ENCODE data around the gene HSD11B2.

The HSD11B2 gene

GRCh38 chr16:67397812-67398545, 32.9 kb upstream of the HSD11B2 start:
- Histone ChIP-seq H3K14ac (ENCODE audit: low read length in 2 of 2) (peak overlapping the region in 1 of 2 experiments; percentile 28), H2BK5ac (ENCODE audit: low read depth, low read length, poor library complexity, severe bottlenecking) (no peak overlapping the region), H3K36me3 (ENCODE audit: control insufficient read depth in 1 of 2, insufficient read depth in 2 of 2, low read depth in 1 of 2, low read length in 2 of 2) (no peaks in the 10 kb centered on the region), H4K8ac (ENCODE audit: low read length) (no peak overlapping the region), H3K9me3 (ENCODE audit: control insufficient read depth, low read length) (no peaks in the 10 kb centered on the region), H2BK15ac (ENCODE audit: low read depth, poor library complexity, severe bottlenecking) (no peak overlapping the region), H3K18ac (ENCODE audit: low read depth in 1 of 2, low read length in 2 of 2) (no peak overlapping the region), H3K9ac (ENCODE audit: low read length) (no peak overlapping the region), H2AK5ac (ENCODE audit: low read length, severe bottlenecking) (no peak overlapping the region), H2BK12ac (ENCODE audit: low read length in 2 of 2) (no peak overlapping the region), H3K79me1 (replicated peaks; ENCODE audit: low read length, poor library complexity, severe bottlenecking) (no peaks in the 10 kb centered on the region), H4K91ac (ENCODE audit: low read length) (peak overlapping the region; percentile 5), H3K4me1 (ENCODE audit: control insufficient read depth, insufficient read depth, low read depth, low read length) (peaks cover 45% of the 10 kb centered on the region), H3K4me2 (ENCODE audit: low read length, poor library complexity, severe bottlenecking) (no peak overlapping the region), H2BK120ac (ENCODE audit: low read depth, low read length) (no peak overlapping the region), H3K27me3 (ENCODE audit: control insufficient read depth in 1 of 2, insufficient read depth in 1 of 2, low read length in 2 of 2) (peaks cover 0 to 80% of the 10 kb centered on the region in 2 experiments), H3K4me3 (ENCODE audit: insufficient read depth in 1 of 2, low read depth in 1 of 2, low read length in 2 of 2) (no peak overlapping the region), H3K23ac (ENCODE audit: low read length in 2 of 2) (no peak overlapping the region), H3K27ac (ENCODE audit: low read length, poor library complexity, severe bottlenecking) (no peak overlapping the region), H3K4ac (ENCODE audit: low read depth in 1 of 2, low read length in 2 of 2) (no peak overlapping the region), H2AFZ (ENCODE audit: low read depth, low read length) (no peak overlapping the region)
- 97% methylated on average over 22 of the region's 22 CpGs for WGBS
- no peak for DNase-seq

- 97% methylated on average over 19 of the region's 19 CpGs for WGBS
These were observed 32.2 kb upstream of the HSD11B2 start for GRCh38 chr16:67398546-67399217.

DNA sequence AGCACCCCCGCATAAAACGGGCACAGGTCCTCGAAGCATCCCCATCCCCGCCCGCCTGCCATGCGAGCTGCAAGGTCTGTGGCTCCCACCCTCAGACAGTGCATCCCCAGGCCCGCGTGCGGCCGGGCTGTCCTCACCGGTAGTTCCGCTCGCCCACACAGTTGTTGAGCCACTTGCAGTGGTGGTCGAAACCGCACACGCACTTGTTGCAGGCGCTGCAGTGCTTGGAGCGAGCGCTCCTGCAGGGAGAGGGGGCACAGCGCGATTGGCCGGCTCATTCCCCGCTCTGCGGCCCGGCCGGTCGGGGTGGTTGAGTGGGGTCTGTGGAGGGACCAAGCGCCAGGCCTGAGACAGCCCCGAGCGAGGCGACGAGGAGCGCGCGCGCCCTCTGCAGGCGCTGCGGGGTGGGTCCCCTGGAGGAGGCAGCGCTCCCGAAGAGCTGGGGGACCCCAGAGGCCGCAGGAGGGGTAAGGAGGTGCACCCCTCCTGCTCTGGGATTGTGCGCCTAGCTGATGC, 31.6 kb upstream of the HSD11B2 start:
- Histone ChIP-seq H4K8ac (ENCODE audit: low read length) (no peak overlapping the region), H2BK120ac (ENCODE audit: low read depth, low read length) (no peak overlapping the region), H3K23ac (ENCODE audit: low read length in 2 of 2) (peak overlapping the region in 1 of 2 experiments; percentile 61), H2AK5ac (ENCODE audit: low read length, severe bottlenecking) (no peak overlapping the region), H3K9me3 (ENCODE audit: control insufficient read depth, low read length) (no peaks in the 10 kb centered on the region), H3K27ac (ENCODE audit: low read length, poor library complexity, severe bottlenecking) (no peak overlapping the region), H2BK15ac (ENCODE audit: low read depth, poor library complexity, severe bottlenecking) (no peak overlapping the region), H3K27me3 (ENCODE audit: control insufficient read depth in 1 of 2, insufficient read depth in 1 of 2, low read length in 2 of 2) (peaks cover 0 to 68% of the 10 kb centered on the region in 2 experiments), H2BK5ac (ENCODE audit: low read depth, low read length, poor library complexity, severe bottlenecking) (no peak overlapping the region), H3K79me1 (replicated peaks; ENCODE audit: low read length, poor library complexity, severe bottlenecking) (no peaks in the 10 kb centered on the region), H3K4me2 (ENCODE audit: low read length, poor library complexity, severe bottlenecking) (no peak overlapping the region), H3K4me3 (ENCODE audit: insufficient read depth in 1 of 2, low read depth in 1 of 2, low read length in 2 of 2) (no peak overlapping the region), H2BK12ac (ENCODE audit: low read length in 2 of 2) (peak overlapping the region in 1 of 2 experiments; percentile 49), H2AFZ (ENCODE audit: low read depth, low read length) (no peak overlapping the region), H3K4me1 (ENCODE audit: control insufficient read depth, insufficient read depth, low read depth, low read length) (peaks cover 32% of the 10 kb centered on the region), H4K91ac (ENCODE audit: low read length) (no peak overlapping the region), H3K4ac (ENCODE audit: low read depth in 1 of 2, low read length in 2 of 2) (no peak overlapping the region), H3K9ac (ENCODE audit: low read length) (no peak overlapping the region), H3K14ac (ENCODE audit: low read length in 2 of 2) (no peak overlapping the region), H3K36me3 (ENCODE audit: control insufficient read depth in 1 of 2, insufficient read depth in 2 of 2, low read depth in 1 of 2, low read length in 2 of 2) (no peaks in the 10 kb centered on the region), H3K18ac (ENCODE audit: low read depth in 1 of 2, low read length in 2 of 2) (peak overlapping the region in 1 of 2 experiments; percentile 28)
- 30% methylated on average over 42 of the region's 42 CpGs for WGBS
- DNase-seq, result peak; percentile 50

More at GRCh38 chr16:67398546-67399217, 32.2 kb upstream of the HSD11B2 start:
- Histone ChIP-seq H3K9ac (ENCODE audit: low read length) (no peak overlapping the region), H2AFZ (ENCODE audit: low read depth, low read length) (no peak overlapping the region), H3K4ac (ENCODE audit: low read depth in 1 of 2, low read length in 2 of 2) (no peak overlapping the region), H2BK120ac (ENCODE audit: low read depth, low read length) (no peak overlapping the region), H3K14ac (ENCODE audit: low read length in 2 of 2) (no peak overlapping the region), H3K4me1 (ENCODE audit: control insufficient read depth, insufficient read depth, low read depth, low read length) (peaks cover 38% of the 10 kb centered on the region), H3K27me3 (ENCODE audit: control insufficient read depth in 1 of 2, insufficient read depth in 1 of 2, low read length in 2 of 2) (peaks cover 0 to 74% of the 10 kb centered on the region in 2 experiments), H4K91ac (ENCODE audit: low read length) (no peak overlapping the region), H3K9me3 (ENCODE audit: control insufficient read depth, low read length) (no peaks in the 10 kb centered on the region), H3K36me3 (ENCODE audit: control insufficient read depth in 1 of 2, insufficient read depth in 2 of 2, low read depth in 1 of 2, low read length in 2 of 2) (no peaks in the 10 kb centered on the region), H2BK15ac (ENCODE audit: low read depth, poor library complexity, severe bottlenecking) (no peak overlapping the region), H3K79me1 (replicated peaks; ENCODE audit: low read length, poor library complexity, severe bottlenecking) (no peaks in the 10 kb centered on the region), H3K4me3 (ENCODE audit: insufficient read depth in 1 of 2, low read depth in 1 of 2, low read length in 2 of 2) (no peak overlapping the region), H2BK12ac (ENCODE audit: low read length in 2 of 2) (no peak overlapping the region), H2AK5ac (ENCODE audit: low read length, severe bottlenecking) (no peak overlapping the region), H3K4me2 (ENCODE audit: low read length, poor library complexity, severe bottlenecking) (no peak overlapping the region), H3K23ac (ENCODE audit: low read length in 2 of 2) (peak overlapping the region in 1 of 2 experiments; percentile 61), H4K8ac (ENCODE audit: low read length) (no peak overlapping the region), H3K18ac (ENCODE audit: low read depth in 1 of 2, low read length in 2 of 2) (no peak overlapping the region), H3K27ac (ENCODE audit: low read length, poor library complexity, severe bottlenecking) (no peak overlapping the region), H2BK5ac (ENCODE audit: low read depth, low read length, poor library complexity, severe bottlenecking) (no peak overlapping the region)
- DNase-seq, result no peak

Measured in mesenchymal stem cell (in vitro differentiated cells and primary cell).